A673 (cell line): ENCODE data around the gene FMN2. TPM values are rescaled to one million over a fixed set of nuclear protein-coding genes. Genes with fewer than 3 reads are reported as not detected.

ENCODE experiments used
- BruUV-seq: library from RNA; stranded (reverse); fragments of 400-500 nt; replicated peaks from 2 replicates; lab custom pipeline; 2021; lab: Mats Ljungman, UMichigan
- CTCF ChIA-PET: fragments of 300-600 bp; sonication (Branson Sonifier 250); formaldehyde crosslinking; loops from one replicate; lab custom pipeline; 2022; ENCODE audit warnings: antibody characterized with exemption; lab: Charles Lee
- POLR2A ChIA-PET: fragments of 300-600 bp; sonication (Branson Sonifier 250); formaldehyde crosslinking; loops from one replicate; lab custom pipeline; 2022; ENCODE audit warnings: antibody characterized with exemption; ENCODE audit not compliant: low non-redundant PET; lab: Charles Lee
- DNase-seq: peaks from one replicate; pipeline ENCODE4 v3.0.0-alpha.2; 2015; ENCODE audit warnings: low spot score
- H3K27ac ChIP-seq: fragments of 200-600 bp; sonication (generic); 2 replicates; pipeline ENCODE4 v1.5.1; 2016; ENCODE audit warnings: mixed run types, low read depth, mild to moderate bottlenecking, mixed read lengths, antibody characterized with exemption, low read length; ENCODE audit not compliant: poor library complexity, severe bottlenecking
- H3K27me3 ChIP-seq: fragments of 200-600 bp; sonication (generic); replicated peaks from 2 replicates; pipeline ENCODE4 v1.6.1; 2017; ENCODE audit warnings: mixed run types, low read depth, mild to moderate bottlenecking, mixed read lengths, antibody characterized with exemption, low read length; ENCODE audit not compliant: insufficient read depth, poor library complexity
- H3K36me3 ChIP-seq: fragments of 200-600 bp; sonication (generic); 2 replicates; pipeline ENCODE4 v1.6.1; 2016; ENCODE audit warnings: mixed run types, mild to moderate bottlenecking, mixed read lengths, antibody characterized with exemption, low read length; ENCODE audit not compliant: insufficient read depth, poor library complexity, severe bottlenecking
- H3K4me1 ChIP-seq: fragments of 200-600 bp; sonication (generic); 2 replicates; pipeline ENCODE4 v1.6.1; 2017; ENCODE audit warnings: mixed run types, mild to moderate bottlenecking, mixed read lengths, antibody characterized with exemption, low read length; ENCODE audit not compliant: insufficient read depth, poor library complexity, severe bottlenecking
- H3K4me3 ChIP-seq: fragments of 200-600 bp; sonication (generic); 2 replicates; pipeline ENCODE4 v1.5.1; 2016; ENCODE audit warnings: low read depth, mixed run types, mild to moderate bottlenecking, mixed read lengths, low read length; ENCODE audit not compliant: poor library complexity, severe bottlenecking
- H3K9me3 ChIP-seq: fragments of 200-600 bp; sonication (generic); 2 replicates; pipeline ENCODE4 v1.6.1; 2016; ENCODE audit warnings: mixed run types, low read depth, mild to moderate bottlenecking, mixed read lengths, antibody characterized with exemption, low read length; ENCODE audit not compliant: poor library complexity, severe bottlenecking
- CTCF ChIP-seq: fragments of 300-800, 200-600 bp; sonication (generic); conservative IDR thresholded peaks from 2 replicates; pipeline ENCODE4 v1.5.1; 2017; ENCODE audit warnings: low read depth, mild to moderate bottlenecking, antibody characterized with exemption, low read length, moderate library complexity, mixed read lengths
- EZH2 ChIP-seq: fragments of 200-600 bp; sonication (generic); IDR thresholded peaks from 2 replicates; pipeline ENCODE4 v1.6.1; 2017; ENCODE audit warnings: borderline replicate concordance, low read depth, mild to moderate bottlenecking, mixed read lengths, antibody characterized with exemption, low read length; ENCODE audit not compliant: poor library complexity, severe bottlenecking
- intact Hi-C: fragments of 100-400 bp; cut with micrococcal nuclease; formaldehyde crosslinking; loops from one replicate; pipeline ENCODE4 v1.10.0; 2022; ENCODE audit not compliant: unreplicated experiment
- total RNA-seq: library from RNA; stranded (reverse); gene quantifications from 2 replicates; pipeline ENCODE4 v1.2.3, GENCODE V29; 2021

The FMN2 gene
- total RNA-seq, 1 experiment from 2014 or later, result not detected

GRCh38 chr1:240098534-240098933, 6.9 kb downstream of the FMN2 start:
- Histone ChIP-seq H3K9me3 (no peaks in the 10 kb centered on the region), H3K4me1 (no peaks in the 10 kb centered on the region), H3K4me3 (no peak overlapping the region), H3K27me3 (peaks cover 26% of the 10 kb centered on the region), H3K36me3 (no peaks in the 10 kb centered on the region), H3K27ac (no peak overlapping the region)
- TF ChIP-seq CTCF, result no peak
- TF ChIP-seq EZH2, result no peak
- no peak for DNase-seq
- CTCF ChIA-PET, result no interaction called here
- POLR2A ChIA-PET, result no interaction called here
- no TSS peak for BruUV-seq
- intact Hi-C loops, result no loop called here

DNA sequence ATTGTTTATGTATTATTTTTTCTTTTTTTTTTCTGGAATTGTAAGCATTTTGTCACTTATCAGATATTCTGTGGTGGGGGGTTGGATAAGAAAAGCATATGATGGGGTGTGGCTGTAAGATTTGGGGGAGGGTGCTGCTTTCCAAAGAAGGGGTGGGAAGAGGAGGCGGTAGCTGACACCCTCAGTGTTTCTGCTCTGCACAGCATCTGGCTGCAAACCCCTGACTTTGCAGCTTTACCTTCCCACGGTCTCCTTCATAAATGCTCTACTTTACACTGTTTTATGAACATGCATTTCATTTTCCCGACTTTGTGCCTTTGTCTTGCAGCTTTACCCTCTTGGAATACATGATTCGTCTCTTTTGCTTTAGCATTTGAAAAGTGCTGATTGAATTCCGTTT, 7.6 kb downstream of the FMN2 start:
- Histone ChIP-seq H3K27me3 (peaks cover 20% of the 10 kb centered on the region), H3K4me3 (no peak overlapping the region), H3K4me1 (no peaks in the 10 kb centered on the region), H3K27ac (no peak overlapping the region), H3K9me3 (no peaks in the 10 kb centered on the region), H3K36me3 (no peaks in the 10 kb centered on the region)
- intact Hi-C loops, result no loop called here
- ChIA-PET CTCF (no interaction called here), POLR2A (no interaction called here)
- no TSS peak for BruUV-seq
- no peak for DNase-seq
- TF ChIP-seq EZH2 (no peak), CTCF (no peak)

DNA sequence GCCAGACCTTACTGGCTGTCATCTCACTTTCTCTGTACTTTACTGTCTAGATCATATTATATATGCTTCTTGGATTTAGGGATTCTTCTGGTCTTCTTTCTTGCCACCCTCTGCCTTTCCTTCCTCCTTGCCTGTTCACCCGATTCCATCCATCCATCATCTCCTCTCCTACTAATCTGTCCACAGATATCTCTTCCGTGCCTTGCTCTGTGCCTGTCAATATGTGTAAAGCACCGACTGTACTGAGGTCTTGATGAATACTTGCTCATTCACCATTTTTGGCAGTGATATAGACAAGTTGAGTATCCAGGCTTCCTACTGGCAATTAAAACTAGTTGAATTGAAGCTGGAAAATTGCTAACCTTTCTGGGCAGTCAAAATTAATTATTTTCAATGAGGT, 8.1 kb downstream of the FMN2 start:
- ChIA-PET POLR2A (no interaction called here), CTCF (no interaction called here)
- no TSS peak for BruUV-seq
- intact Hi-C loops, result no loop called here
- Histone ChIP-seq H3K4me3 (no peak overlapping the region), H3K4me1 (no peaks in the 10 kb centered on the region), H3K9me3 (no peaks in the 10 kb centered on the region), H3K36me3 (no peaks in the 10 kb centered on the region), H3K27me3 (peaks cover 15% of the 10 kb centered on the region), H3K27ac (no peak overlapping the region)
- no peak for DNase-seq
- TF ChIP-seq CTCF, result no peak
- no peak for TF ChIP-seq EZH2
